ENCODE data around the gene BCL7B.
"Not testable (repeated sequence)": the region's sequence is repeated elsewhere in the genome, so short reads cannot be mapped to it uniquely, and the experiment has no call there.

Gene BCL7B

DNA sequence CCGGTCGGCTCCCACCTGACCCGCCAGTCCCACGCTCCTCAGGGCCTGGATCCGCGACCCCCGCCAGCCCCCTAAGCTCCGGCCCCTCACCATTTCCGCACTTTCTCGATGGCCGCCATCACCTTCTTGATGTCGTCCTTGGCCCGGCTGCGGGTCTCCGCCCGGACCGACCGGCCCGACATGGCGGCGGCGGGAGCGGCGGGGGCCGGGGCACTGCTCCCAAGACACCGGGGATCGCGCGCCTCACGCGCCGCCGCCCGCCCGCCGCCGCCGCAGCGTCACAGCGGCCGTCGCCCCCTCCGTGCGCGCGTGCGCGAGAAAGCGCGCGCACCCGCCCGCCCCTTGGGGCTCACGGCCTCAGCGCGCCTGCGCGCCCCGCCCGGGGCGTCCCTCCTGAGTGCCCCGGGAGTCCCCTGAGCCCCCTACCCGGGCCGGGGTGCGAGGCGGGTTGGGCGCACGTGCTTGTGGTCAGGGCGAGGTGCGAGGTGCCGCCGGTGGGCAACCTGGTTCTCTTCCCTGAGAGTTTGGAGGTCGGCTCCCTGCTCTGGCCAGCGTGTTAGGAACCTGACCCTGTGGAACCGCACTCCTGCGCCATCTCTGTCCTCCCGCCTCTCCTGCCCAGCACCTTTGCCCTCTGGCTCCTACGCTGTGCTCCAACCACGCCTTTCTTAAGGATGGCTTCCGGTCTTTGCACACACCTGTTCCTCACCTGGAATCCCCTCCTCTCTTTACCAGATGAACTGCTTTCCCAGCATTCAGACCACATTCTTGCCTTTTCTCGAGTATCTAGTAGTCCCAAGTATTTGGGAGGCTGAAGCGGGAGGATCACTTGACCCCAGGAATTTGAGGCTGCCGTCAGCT, at the start of gene BCL7B:
Gene BCL7B, minus strand, starts transcription at position 294 of the 861 bp plus-strand sequence. Its CDS starts 112 bp downstream, at position 182.
- DNase-seq: no peak

DNA sequence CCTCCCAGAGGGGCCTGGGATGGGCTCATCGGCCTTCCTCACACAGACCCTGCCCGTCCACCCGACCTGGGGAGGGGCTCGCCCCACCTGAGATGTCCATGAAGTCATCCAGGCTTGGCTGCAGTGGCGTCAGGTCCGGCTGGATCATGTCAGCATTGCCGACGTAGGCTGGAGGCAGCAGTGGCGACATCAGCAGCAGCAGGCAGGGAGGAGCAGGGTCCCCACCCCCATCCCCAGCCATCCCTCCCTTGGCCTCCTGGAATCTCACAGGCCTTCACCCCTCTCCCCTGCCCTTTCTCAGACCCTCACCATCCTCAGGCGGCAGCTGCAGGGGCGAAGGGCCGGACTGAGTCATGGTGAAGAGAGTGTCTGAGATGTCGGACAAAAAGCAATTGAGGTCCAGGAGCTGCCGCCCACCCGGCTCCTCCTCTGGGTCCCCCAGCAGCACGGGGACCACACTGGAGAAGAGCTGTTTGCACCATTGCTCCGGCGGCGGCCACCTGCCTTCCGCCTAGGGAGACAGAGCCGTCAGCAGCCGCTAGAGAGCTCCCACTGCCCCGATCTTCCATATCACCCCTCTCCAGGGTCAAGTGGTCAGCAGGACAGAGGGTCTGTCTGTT, 48.2 kb upstream of the BCL7B start:
- no peak for DNase-seq

DNA sequence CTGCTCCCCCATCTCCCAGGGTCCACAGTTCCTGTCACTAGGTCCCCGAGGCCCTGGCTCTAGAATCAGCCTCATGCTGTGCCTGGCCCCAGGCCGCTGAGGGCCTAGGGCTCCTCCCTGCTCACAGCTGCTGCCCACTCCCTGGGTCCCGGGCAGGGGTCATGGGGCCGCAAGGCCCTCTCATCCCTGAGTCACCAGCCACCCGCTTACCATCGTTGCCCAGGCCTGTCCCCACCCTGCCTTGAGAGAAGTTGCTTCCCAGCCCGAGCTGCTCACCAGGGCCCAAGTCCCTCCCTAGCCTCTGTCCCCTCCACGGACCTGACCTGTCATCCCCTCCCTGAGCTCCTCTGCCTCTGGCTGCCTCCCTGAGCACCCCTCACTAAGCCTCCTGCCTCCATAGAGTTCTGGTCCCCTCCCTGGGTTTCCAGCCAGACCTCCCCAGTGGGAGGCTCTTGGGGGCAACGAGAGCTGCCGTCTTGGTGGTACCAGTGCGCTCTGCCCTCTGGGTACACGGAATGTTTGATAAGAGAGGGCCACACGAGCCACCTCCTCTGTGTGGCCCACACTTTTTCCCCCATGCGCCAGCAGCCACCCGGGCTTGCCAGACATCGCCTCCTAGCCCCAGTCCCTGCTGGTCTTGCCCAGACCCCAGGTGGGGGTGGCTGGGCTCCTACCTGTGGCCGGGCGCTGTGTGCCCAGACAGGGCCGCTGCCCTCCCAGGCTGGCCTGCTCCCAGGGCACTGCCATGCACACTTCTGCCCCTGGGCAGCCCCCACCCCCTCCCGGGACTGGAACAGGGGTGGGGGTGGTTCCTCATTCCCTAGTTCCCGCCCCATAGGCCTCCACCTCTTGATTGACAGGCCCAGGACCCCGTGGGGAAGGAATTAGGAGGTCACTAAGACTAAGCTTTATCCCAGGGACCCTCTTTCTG, 45.5 kb upstream of the BCL7B start:
- no peak for DNase-seq

DNA sequence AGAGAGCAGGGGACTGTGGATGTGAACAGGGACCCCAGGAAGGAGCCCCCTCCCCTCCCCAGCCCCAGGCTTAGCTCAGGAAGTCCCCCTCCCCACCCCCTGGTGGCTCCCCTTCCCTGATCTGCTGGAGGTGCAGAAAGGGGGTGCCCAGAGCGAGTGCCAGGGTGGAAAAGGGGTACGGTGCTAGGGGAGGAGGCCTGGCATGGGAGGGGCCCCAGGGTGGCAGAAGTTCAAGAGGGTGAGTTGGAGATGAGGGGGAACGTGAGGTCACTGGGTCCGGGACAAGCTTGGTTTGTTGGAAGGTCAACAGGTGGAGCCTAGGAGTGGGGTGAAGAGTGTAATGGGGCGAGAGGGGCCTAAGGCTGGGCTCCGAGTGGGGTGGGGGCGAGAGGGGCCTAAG, 42.4 kb upstream of the BCL7B start:
- no peak for DNase-seq

DNA sequence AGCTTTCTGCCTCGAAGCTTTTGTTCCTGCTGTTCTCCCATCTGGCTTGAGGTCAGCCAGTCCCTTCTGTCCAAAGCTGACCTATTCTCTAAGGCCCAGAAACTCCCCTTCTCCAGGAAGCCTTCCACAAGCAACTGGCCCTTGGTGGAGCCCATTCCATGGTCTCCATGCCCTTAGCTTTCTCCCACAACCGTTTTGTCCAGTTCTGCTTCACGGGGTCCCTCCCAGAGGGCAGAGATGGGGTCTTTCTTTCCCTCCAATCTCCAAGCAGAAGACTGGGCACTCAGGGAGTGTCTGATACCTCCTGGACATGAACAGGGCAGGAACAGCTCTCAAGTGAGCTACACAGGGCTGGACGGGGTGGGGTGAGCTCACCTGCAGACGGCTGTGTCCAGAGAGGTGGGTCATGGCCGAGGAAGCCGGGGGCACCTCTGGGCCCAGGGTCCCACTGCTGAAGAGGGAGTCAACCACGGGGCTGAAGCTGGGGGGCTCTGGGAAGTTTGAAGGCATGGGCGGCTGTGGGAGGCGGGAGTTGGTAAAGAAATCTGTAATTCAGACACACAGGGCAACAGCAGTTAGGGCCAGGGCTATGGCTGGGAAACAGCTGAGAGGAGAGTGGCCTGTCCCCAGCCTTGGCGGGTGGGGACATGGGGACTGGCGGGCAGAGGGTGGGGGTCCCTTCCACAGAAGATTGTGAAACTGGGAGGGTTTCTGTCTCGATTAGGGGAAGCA, 41.8 kb upstream of the BCL7B start:
- DNase-seq: no peak

DNA sequence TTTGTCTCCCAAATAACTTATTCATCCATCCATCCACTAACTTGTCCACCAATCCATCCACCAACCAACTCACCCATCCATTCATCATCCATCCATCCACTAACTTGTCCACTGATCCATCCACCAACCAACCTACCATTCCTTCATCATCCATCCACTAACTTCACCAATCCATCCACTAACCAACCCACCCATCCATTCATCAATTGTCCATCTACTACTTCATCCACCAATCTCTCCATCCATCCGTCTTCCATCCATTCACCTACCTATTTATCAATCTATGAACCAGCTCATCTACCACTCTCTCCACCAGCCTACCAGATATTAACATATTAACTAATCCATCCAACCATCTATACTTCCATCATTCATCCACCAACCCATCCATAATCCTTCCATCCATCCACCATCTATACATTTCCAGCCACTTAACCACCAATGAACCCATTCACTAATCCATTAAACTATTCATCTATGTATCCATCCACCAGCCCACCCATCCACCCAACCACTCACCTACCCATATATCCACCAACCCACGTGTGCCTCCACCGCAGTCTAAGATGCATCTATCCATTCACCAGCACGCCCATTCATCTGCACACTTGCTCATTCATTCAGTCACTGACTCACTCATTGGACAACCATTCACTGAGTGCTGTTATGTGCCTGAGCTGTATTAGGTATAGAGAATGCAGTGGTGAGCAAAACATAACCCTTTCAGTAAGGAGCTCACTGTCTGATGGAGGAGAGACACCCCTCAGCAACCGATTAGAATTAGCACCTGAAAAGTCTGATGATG, 40.7 kb upstream of the BCL7B start:
- DNase-seq: no peak

DNA sequence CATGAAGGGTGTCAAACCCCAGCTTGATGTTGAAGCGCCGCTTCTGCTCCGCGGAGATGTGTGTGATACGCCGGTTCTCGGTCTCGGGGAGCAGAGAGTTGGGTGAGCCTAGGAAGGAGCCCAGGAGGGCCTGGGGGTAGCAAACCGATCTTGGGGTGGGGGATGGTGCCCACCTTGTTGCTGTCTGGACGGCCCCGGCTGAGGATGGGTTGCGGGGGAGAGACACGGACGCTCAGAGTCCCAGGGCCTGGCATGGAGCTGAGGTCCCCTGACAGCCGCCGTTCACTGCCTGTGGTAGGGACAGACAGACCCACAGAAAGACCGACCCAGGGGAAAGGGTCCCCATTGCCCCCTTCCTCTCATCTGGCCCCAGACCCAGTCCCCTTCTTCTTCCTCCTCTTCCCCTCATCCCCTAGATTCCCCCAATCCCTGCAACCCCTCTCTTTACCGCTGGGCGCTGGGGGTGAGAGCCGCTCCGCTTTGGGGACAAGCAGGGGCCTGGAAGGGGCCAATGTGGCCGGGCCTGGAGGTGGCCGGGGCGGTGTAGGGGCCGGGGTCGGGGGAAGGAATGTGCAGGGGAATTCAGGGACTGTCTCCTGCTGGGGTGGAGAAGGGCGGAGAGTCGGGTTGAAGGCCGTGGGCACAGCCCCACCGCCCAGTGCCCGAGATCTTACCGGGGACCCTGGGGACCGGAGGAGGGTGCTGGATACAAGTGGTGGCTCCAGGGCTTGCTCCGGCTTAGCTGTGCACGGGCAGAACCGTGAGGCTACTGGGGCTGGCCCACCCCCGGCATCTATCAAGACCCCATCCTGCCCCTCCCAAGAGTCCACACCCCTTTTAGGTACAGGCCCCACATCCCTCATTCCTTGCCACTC, 38.9 kb upstream of the BCL7B start:
- no peak for DNase-seq

DNA sequence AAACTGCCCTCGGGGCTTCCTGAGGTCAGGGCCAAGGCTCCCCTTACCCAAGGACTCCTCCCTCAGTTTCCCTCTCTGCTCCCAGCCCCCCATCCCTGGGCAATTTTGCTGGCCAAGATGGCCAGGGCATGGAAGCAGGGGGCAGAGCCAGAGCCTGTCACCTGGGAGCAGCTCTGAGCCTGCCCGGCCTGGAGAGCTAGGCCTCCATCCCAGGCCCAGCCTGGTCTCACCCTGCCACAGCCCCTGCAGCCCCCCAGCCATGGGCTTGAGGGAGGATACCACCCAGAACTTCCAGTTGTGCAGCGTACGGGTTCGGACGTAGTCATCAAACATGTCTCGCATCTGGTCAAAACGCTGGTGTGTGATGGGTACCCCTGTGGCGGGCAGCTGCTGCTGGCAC, 37.9 kb upstream of the BCL7B start:
- no peak for DNase-seq

DNA sequence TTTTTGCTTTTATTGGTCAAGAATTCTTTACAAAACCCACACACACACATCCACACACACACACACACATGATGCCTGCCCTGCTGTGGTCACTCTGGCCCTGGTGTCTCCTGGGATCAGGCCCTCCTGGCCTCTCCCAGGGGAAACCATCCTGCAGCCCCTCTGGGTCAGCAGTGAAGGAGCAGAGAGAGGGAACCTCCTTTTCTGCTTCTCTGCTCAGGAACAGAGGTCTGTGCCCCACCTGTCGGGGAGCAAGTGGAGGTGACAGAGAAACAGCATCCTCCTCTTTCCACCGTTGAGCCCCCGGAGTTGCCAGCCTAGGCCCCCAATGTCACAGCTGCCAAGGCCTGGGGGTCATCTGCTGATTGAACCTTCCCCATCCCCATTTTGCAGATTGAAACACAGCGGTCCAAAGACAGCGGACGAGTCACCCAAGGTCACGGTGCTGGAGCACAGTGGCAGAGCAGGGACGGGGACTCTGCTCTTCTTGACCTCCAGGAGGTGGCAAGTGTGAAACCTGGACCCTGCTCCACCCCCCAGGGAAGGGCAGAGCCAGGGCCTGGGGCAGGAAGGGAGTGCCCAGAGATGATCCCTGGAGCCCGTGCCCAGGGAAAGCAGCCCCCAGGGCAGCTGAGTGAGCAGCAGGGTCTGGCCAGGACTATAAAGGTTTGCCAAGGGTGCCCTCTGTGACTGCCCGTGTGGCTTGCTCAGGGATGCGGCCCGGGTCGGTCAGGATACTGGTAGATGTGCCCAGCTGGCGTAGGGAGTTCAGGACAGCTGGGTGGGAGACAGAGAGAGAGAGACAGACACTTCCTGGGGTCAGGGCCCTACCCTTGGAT, 35.9 kb upstream of the BCL7B start:
- DNase-seq: no peak

DNA sequence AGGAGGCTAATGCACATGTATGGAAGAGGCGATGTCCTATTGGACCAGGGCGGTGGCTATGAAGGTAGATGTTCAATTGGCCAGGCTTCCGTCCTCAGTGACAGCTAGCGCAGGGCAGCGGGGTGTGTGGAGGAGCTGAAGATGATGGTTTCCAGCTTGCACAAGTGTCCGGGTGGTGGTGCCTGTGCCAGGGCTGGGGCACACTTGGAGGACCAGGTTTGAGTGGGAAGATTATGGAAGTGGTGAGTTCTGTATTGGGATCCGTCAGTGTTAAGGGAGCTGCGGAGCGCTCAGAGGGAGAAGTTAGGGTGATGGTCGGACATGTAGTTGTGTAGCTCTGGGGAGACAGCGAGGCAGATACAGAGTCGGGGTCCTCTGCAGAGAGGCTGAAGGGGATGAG, 29.4 kb upstream of the BCL7B start:
- no peak for DNase-seq

DNA sequence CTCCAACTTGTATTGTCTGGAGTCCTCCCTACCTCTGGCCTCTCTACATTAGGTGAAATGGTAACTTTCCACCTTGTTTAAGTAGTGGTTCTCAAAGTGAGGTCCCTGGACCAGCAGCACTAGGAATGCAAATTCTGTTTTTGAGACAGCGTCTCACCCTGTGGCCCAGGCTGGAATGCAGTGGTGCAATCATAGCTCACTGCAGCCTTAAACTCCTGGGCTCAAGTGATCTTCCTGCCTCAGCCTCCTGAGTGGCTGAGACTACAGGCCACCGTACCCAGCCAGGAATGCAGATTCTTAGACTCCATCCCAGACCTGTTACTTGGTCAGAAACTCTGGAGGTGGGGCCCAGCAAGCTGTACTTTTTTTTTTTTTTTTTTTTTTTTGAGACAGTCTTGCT, 27.7 kb upstream of the BCL7B start:
- no peak for DNase-seq

DNA sequence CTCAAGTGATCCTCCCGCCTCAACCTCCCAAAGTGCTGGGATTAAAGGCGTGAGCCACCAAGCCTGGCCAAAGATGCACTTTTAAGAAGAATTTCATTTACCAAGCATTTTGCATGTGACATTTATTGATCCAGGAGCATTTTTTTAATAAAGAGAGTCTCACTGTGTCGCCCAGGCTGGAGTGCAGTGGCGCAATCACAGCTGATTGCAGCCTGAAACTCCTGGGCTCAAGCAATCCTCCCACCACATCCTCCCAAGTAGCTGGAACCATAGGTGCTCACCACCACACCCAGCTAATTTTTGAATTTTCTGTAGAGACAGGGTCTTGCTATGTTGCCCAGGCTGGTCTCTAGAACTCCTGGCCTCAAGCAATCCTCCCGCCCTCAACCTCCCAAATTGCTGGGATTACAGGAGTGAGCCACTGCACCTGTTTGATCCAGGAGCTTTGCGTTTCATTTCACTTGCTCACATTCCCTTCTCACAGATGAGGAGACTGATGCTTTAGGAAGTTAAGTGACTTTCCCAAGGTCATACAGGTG, 25.2 kb upstream of the BCL7B start:
- DNase-seq: no peak

DNA sequence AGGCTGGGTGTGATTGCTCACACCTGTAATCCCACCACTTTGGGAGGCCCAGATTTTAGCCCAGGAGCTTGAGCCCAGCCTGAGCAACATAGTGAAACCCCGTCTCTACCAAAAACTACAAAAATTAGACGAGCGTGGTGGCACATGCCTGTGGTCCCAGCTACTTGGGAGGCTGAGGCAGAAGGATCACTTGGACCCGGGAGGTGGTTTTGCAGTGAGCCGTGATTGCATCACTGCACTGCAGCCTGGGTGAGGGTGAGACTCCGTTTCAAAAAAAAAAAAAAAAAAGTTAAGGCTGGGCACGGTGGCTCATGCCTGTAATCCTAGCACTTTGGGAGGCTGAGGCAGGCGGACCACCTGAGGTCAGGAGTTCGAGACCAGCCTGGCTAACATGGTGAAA, 23.5 kb upstream of the BCL7B start:
- not testable (repeated sequence) for DNase-seq

DNA sequence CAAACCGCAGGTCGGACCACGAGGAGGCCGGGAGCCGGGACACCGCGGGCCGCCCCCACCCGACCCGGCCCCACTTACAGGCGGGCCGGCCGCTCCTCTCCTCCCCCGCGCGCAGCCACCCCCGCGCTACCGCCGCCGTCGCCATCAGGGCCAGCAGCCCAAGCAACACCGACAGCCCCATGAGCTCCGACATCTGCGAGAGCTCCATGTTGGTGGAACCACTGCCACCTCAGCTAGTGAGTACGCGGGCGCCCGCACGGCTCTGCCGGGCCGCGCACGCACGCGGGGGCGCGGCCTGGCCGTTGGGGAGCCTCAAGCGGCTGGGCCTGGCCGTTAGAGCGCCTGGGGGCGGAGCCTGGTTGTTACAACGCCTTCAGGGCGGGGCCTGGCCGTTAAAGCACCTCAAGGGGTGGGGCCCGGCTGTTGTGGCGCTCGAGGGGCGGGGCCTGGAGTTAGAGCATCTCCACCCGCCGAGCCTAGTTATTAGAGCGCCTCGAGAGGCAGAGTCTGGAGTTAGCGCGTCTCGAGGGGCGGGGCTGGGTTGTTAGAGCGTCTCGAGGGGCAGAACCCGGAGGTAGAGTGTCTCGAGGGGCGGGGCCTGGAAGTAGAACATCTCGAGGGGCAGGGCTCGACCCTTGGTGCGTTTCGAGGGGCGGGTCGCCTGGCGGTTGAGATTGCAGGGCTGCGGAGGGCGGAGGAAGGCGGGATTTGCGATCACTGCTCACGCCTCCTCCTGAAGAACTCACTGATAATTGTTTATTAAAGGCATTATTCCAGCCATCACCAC, 21.0 kb upstream of the BCL7B start, which contains the start of gene TBL2:
Gene TBL2, minus strand, starts transcription at position 238 of the 787 bp plus-strand sequence. Its CDS starts 30 bp downstream, at position 208.
- DNase-seq: peak; percentile 84

DNA sequence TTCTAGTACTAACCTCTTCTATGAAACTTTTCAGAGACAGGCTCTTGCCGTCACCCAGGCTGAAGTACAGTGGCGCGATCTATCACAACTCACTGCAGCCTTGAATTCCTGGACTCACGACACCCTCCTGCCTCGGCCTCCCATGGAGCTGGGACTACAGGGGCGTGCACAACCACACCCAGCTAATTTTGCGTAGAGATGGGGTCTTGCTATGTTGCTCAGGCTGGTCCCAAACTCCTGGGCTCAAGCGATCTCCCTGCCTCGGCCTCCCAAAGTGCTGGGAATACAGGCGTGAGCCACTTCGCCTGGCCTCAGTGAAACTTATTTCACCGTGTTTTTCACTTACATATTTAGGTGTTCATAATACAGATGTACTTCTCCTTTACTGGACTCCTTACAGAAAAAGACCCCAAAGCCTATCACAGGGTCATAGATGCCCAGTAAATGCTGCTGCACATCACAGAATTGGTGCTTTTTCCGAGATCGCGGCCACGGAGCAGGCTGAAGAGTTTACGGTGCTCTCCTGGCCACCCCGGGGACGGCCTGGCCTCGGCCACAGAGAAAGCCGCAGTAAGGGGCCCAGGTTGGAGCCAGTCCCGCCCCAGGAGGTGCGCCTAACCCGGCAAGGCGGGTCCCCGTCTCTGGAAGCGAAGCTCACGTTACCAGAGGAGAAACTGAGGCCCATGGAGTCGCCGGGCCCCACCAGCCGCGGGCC, 20.3 kb upstream of the BCL7B start:
- DNase-seq: no peak

DNA sequence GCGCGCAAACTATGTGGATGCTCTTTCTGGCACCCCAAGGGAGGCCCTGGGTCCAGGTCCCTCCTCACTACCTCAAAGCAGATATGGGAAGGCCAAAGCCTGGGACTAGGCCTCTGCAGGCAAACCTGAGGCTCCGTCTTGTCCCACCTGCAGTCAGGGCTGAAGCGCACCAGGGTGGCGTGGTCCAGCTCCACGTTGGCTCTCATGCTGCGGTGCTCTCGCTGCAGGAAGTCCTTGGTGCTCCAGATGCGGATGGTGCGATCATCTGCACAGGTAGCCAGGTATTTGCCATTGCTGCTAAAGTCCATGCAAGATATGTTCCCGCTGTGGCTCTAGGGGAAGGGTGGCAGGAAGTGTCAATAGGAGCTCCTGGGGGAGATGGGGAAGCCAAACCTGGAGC, 16.3 kb upstream of the BCL7B start:
- no peak for DNase-seq

DNA sequence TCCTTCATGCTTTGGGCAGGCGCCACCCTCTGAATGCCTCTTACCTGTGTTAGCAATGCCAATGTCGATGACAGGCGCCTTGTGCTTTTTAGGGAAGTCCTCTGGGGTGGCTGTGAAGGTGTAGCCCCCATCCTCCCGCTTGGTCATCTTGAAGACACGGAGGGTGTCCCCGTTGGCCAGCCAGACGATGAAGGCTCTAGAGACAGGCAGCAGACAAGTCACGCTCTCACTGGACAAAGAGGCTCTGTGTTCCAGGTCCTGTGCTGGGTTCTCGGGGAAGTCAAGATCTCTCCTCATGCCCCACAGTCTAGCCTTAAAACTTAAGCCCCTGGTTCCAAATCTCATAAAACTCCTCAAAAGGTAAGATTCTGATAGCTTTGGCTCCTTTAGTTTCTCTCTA, 15.8 kb upstream of the BCL7B start:
- DNase-seq: no peak

DNA sequence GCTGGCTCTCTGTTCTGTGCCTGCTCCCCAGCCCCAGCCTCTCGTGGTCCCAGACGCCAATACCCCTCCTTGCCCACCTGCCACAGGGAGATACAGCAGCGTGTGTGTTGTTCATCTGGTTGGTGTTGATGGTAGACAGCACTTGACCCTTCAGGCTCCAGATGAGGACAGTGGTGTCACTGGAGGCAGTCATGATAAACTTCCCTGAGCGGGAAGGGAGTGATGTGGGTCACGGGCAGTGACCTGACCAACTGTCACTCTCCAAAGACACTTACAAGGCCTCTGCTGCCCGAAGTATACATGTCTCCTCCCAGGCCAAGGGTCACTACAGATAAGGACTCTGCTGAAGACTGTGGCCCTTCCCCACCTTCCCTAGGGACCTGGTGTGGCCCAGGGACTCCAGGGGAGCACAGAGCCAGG, 15.3 kb upstream of the BCL7B start:
- no peak for DNase-seq

Data from SIG-M5 (cell line).